ENCODE results near the gene GAMT.
"Not testable (repeated sequence)": the region's sequence is repeated elsewhere in the genome, so short reads cannot be mapped to it uniquely, and the experiment has no call there.

Gene GAMT
- 3.2 to 7.0 (median 6.3) reads per million in 4 donors for total RNA-seq

- peak; percentile 38 to 59 (median 45) for DNase-seq
Measured at GRCh38 chr19:1401138-1401888, at the start of gene GAMT. Gene GAMT, minus strand, starts transcription at chr19:1401542. Its CDS starts 66 bp downstream, at chr19:1401476.

GRCh38 chr19:1449467-1450442 lies 48.4 kb upstream of the GAMT start, which contains the start of gene APC2:
Gene APC2, plus strand, starts transcription at chr19:1450121. Its CDS starts 2,881 bp downstream, at chr19:1453002.
- peak in 1 of 5 donors; percentile 29 for DNase-seq

- no peak for DNase-seq
Measured at GRCh38 chr19:1447944-1448343, 46.6 kb upstream of the GAMT start.

DNA sequence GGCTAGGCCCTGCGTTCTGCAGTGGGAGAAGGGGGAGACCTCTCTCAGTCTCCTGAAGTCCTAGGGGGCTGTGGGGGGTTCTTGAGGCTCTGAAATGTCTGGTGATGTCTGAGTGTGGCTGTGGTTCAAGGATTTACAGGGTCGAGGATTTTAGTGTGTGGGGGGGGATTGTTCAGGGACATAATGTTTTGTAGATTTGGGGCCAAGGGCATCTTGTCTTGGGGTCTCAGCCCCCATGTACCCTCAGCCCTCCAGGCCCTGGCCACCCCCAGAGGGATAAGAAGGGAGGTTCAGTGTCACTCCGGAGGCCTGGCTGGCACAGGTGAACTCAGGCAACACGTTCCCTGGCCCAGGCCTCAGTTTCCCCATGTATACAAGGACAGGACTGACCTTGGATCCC lies 46.2 kb upstream of the GAMT start:
- no peak for DNase-seq

DNA sequence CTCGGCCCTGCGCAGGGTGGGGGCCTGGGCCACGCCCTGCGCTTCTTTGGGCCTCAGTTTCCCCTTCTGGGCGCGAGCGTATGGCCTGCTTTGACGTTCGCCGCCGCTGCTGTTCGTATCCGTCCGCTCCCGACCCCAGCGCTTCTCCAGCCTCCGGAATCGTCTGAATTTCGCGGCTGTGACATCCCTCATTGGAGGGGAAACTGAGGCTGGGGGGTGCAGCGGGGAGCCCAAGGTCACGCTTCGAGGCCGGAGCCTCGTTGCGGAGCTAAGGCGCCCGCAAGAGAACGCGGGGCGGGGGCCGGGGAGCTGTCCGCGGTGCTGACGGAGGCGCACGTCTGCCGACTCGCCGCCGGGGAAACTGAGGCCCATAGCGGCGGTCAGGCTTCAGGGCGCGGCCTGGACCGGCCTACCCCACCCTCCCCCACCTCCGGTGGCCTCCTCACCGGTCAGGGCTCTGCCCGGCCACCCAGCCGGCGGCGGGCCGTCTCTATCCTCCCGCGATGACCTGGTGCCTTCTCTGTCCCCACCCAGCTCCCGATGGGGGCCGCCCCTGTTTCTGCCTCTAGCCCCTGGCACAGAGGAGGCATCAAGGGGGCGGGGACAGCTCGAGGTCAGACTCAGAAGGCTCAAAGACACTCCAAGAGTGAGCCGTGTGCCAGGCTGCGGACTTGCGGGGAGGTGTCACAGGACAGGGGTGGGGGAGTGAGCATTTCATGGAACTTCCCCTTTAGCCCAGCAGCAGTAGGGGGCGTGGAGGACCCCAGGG lies 45.6 kb upstream of the GAMT start:
- no peak for DNase-seq

DNA sequence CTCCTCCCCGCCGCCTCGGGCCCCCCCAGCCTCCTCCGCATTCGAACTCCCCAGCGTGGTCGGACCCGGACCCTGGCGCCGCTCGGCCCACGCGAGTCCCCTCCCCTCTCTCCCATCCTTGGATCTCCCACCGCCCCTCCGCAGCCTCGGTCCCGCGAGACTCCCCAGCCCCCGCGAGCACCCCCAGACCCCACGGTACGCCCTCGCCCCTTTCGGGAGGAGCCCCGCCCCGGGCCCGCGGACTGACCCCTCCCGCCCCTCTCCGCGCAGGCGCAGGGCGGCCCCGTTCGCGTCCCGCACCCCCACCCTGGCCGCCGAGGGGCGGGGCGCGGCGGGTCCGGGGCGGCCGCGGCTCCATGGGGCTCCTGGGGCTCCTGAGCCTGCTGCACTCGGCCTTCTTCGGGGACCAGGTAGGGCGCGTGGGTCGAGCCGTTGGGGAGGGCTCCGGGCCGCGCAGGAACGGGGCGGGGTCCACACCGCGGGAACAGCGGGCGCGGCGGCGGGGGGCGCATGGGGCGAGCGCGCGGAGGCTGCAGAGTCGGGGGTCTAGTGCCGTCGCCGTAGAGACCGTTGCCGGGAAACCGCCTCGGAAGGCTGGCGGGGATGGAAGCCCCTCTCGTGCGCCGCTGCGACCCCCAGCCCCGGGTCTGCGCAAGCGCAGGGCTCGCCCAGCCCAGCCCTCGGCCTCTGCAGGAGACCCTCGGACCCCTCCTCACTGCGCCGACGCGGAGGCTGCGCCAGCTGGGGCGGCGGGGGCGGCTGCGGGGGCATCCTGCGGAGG lies 44.8 kb upstream of the GAMT start:
- DNase-seq, result no peak

DNA sequence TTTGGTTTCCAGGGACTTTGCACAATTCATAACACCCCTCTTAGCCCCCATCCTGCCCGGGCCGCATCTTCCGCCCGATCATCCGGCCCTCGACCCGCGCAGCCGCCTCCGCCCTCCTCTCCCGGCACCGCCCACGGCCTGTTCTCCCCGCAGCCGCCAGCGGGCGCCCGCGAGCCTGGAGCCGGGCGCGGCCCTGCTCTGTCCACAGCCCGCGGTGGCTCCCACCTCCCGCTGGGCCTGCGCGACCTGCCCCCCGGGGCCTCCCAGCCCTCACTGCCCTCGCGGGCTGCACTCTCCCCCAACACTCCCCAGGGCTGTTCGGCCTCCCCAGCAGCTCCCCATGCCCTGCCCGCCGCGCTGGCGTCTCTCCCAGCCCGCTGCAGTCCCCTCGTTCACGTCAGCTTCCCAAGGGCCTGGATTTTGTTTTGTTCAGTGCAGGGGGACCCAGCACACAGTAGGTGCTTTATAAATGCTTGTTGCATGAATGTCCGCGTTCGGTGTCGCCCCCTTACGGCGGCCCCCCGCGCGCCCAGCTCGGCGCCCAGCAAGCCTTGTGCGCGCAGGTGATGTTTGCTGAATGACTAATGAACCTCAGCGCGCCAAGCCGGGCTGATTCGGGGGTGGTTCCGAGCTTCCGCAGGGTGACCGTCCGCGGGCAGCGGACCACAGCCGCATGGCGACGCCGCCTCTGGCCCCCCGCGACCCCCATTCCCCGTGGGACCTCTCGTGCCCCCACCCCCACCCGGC lies 44.0 kb upstream of the GAMT start:
- peak; percentile 52 to 75 (median 63) for DNase-seq

GRCh38 chr19:1441677-1442438 lies 40.5 kb upstream of the GAMT start:
- no peak for DNase-seq

DNA sequence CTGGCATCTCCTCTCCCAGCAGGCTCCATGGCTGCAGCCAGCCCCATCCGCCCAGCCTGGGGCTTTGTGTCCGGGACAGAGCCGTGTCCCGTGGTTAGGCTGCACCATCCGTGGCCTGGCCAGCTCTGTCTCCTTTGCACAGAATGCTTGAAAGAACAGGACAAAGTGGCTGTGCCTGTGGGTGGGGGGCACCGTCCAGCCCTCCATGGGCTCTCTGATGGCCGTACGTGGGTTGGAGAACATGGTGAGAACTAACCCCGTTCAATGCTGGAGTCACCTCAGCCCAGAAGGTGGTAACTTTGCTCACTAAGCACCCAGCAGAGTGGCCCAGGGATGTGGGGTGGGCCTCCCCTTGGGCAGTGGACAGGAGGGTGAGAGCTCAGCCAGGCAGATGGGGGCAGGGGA lies 39.7 kb upstream of the GAMT start:
- DNase-seq, result no peak

DNA sequence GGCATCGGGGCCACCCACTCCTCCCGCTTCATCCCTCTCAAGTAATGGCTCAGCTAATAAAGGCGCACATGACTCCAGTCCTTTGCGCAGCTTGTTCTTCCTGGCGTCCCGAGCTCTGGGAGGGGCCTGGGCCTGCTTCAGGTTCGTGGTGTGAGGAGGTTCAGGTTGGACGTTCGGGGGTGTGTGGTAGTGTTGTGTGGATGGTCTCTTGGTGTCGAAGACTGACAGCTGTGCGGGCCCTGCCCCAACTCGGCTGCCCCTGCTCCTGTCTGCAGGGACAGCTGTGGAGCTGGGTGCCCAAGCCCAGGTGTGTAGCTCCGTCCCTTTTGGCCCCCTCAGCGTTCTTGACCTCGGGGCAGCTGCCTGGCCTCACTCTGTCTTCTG lies 39.1 kb upstream of the GAMT start:
- no peak for DNase-seq

DNA sequence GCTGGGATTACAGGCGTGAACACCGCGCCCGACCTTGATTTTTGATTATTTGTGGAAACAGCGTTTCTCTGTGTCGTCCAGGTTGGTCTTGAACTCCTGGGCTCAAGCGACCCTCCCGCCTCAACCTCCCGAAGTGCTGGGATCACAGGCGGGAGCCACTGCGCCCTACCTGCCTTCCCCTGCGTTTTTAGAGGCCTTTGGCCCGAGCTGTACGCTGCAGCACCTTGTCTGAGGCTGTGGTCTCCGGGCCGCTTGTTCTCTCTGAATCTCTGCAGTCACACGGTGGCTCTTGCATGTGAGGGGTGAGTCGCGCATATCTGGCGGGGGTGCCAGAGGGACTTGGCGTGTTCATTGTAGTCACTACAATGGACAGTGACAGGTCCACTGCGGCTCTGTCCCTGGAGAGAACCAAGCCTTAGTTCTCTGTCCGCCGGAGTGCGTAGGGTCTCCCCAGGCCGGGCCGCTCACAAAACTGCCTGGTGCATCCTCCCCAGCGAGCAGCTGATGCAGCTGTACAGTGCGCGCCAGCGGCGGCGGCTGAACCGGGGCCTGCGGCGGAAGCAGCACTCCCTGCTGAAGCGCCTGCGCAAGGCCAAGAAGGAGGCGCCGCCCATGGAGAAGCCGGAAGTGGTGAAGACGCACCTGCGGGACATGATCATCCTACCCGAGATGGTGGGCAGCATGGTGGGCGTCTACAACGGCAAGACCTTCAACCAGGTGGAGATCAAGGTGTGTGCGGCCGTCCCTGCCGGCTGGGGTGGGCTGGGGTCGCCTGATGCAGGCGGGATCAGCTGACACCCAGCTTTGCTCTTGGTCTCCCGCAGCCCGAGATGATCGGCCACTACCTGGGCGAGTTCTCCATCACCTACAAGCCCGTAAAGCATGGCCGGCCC lies 38.4 kb upstream of the GAMT start:
- not testable (repeated sequence) for DNase-seq

DNA sequence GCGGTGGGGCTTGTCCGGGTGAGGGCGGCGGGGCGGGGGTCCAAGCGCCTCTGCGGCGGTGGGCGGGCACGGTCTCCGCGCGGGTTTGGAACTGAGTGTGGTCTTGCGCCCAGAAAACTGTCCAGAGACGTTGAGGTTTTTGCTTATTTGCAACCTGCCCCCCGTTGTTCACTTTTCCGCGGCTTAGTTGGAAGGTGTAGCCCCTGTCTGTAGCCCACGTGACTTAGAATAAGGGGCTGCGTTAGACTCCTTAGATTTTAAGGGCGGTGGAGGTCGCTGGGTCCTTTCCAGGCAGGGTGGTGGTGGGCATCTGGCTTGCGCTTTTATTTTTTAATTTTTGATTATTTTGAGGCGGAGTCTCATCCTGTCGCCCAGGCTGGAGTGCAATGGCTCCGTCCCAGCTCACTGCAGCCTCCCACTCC lies 37.6 kb upstream of the GAMT start:
- no peak for DNase-seq

DNA sequence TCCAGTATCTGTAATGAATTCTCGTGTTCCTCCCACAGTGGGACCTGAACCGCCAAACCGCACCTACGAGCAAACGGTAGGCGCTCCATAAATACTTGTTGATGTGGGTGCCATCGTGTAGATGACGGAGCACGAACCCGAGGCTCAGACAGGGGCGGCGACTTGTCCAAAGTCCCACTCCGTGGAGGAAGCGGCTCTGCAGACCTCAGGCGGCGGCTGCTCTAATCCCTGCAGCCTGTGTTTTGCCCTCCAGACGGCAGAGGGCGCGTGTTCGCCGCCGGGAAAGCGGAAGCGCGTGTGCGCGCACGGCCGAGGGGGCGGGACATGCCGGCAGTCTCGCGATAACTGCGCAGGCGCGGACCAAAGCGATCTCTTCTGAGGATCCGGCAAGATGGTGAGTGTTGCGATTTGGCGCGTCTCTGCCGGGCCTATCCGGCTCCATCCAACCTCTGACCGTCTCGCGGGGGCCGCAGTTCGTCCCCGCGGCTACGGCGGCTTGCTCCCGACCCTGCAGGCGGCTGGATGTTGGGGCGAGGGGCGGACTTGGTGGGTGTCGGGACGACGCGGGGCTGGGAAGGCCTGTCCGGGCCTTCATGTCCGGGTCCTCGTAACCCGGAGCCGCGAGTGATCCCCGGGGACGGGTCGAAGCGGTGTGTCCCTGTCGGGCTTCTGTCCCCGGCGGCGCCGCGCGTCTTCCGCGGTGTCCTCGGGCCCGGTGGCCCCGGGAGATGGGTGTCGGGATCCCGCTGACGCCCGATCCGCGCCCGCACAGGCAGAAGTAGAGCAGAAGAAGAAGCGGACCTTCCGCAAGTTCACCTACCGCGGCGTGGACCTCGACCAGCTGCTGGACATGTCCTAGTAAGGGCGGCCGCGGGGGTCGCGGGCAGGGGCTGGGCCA lies 36.9 kb upstream of the GAMT start, which contains the start of gene RPS15:
RPS15 (plus strand) TSS at position 362 of the 898 bp plus-strand sequence; CDS start at position 392, 30 bp downstream.
- peak; percentile 93 to 97 (median 94) for DNase-seq

GRCh38 chr19:1437609-1438008 lies 36.3 kb upstream of the GAMT start:
- no peak for DNase-seq

DNA sequence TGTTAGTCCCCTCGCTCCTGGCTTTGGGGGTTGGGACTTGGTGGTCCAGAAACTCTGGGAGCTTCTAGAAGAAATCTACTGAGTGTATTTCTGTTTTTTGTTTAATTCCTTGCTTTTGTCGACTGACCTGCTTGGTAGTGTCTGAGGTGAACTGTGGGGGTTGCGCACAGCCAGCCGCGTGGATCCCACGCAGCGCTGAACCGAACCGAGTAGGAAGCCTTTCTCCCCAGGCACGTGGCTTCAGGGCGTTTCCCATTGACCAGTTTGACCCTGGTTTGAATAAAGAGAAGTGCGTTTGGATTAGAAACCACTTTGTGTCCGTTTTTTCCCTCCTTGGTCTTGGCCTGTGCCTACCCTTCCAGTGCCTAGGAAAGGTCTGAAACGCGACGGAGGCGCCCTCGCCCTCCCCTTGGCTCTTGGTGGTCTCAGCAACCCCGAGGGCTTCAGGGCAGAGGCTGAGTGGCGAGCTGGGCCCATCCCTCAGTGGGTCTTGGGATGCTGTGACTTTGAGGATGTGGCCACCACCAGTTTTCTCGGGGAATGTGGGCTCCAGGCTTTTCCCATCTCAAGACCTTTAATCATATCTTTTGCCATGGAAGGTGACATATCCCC lies 34.1 kb upstream of the GAMT start:
- no peak for DNase-seq

GRCh38 chr19:1434577-1435060 lies 33.3 kb upstream of the GAMT start:
- no peak for DNase-seq

DNA sequence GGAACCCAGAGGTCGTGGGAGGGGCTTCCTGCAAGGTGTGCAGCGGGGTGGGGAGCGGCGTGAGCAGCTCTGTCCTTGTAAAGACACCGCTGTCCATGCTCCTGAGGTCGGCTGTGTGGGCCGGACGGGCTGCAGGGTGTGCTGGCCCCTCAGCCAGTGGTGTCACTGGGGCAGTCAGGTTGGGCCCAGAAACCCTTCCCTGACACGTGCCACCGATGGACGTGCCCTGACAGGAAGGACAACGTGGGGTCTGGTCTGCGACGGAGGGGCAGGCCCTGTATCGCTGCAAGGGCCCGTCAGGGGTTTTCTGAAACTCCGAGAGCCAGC lies 32.7 kb upstream of the GAMT start:
- no peak for DNase-seq

Data from T-helper 1 cell (primary cell).